KOPT-K1 (cell line): Measurements from ENCODE around the gene ANKRD34A.

ENCODE experiments used
- H3K27ac ChIP-seq: fragments of 200-600 bp; sonication (generic); 2 replicates; pipeline ENCODE4 v1.5.1; 2016; ENCODE audit warnings: antibody characterized with exemption, mild to moderate bottlenecking, low read depth, low read length; ENCODE audit not compliant: poor library complexity, severe bottlenecking
- H3K36me3 ChIP-seq: fragments of 200-600 bp; sonication (generic); 2 replicates; pipeline ENCODE4 v1.5.1; 2017; ENCODE audit warnings: antibody characterized with exemption, mild to moderate bottlenecking, low read length, moderate library complexity; ENCODE audit not compliant: insufficient read depth
- H3K9me3 ChIP-seq: fragments of 200-600 bp; sonication (generic); 2 replicates; pipeline ENCODE4 v1.5.1; 2017; ENCODE audit warnings: antibody characterized with exemption, low read length, mild to moderate bottlenecking; ENCODE audit not compliant: insufficient read depth, poor library complexity, severe bottlenecking

ANKRD34A gene

GRCh38 chr1:145982010-145982723, 17.8 kb upstream of the ANKRD34A start:
- no peaks in the 10 kb centered on the region for H3K36me3 ChIP-seq
- no peak overlapping the region for H3K27ac ChIP-seq
- H3K9me3 ChIP-seq: no peaks in the 10 kb centered on the region

GRCh38 chr1:145980457-145980994, 16.2 kb upstream of the ANKRD34A start:
- Histone ChIP-seq H3K36me3 (no peaks in the 10 kb centered on the region), H3K9me3 (no peaks in the 10 kb centered on the region), H3K27ac (peak overlapping the region; percentile 72)

GRCh38 chr1:145979746-145980456, 15.5 kb upstream of the ANKRD34A start:
- Histone ChIP-seq H3K27ac (peak overlapping the region; percentile 72), H3K36me3 (no peaks in the 10 kb centered on the region), H3K9me3 (no peaks in the 10 kb centered on the region)

- no peaks in the 10 kb centered on the region for H3K36me3 ChIP-seq
Measured at GRCh38 chr1:145978854-145979745, 14.7 kb upstream of the ANKRD34A start.

GRCh38 chr1:145978471-145978853, 14.1 kb upstream of the ANKRD34A start:
- Histone ChIP-seq H3K36me3 (no peaks in the 10 kb centered on the region), H3K27ac (peak overlapping the region; percentile 72), H3K9me3 (no peaks in the 10 kb centered on the region)

More at GRCh38 chr1:145978854-145979745, 14.7 kb upstream of the ANKRD34A start:
- H3K9me3 ChIP-seq: no peaks in the 10 kb centered on the region
- peak overlapping the region; percentile 72 for H3K27ac ChIP-seq

- Histone ChIP-seq H3K9me3 (no peaks in the 10 kb centered on the region), H3K27ac (peak overlapping the region; percentile 72), H3K36me3 (no peaks in the 10 kb centered on the region)
Measured at GRCh38 chr1:145977486-145978470, 13.4 kb upstream of the ANKRD34A start.

DNA sequence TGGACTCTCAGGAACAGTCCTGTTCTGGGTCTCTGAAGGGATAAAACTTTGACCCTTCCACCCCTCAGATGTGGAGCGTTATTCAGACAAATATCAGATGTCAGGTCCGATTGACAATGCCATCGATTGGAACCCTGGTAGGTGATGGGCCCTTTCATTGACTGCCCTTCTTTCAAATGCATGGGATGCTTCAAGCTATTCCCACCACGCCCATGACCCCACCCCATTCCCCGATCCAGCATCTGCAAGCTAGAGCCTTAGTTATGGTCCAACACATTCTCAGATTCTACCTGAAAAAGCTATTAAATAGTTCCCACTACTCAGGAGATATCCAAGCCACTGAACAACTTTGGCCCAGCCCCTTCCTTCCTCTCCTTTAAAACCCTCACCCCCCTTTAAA, 12.6 kb upstream of the ANKRD34A start:
- Histone ChIP-seq H3K9me3 (no peaks in the 10 kb centered on the region), H3K36me3 (no peaks in the 10 kb centered on the region), H3K27ac (peak overlapping the region; percentile 72)

GRCh38 chr1:145975216-145975615, 10.8 kb upstream of the ANKRD34A start:
- Histone ChIP-seq H3K9me3 (no peaks in the 10 kb centered on the region), H3K27ac (no peak overlapping the region)

GRCh38 chr1:145974721-145975120, 10.3 kb upstream of the ANKRD34A start:
- no peaks in the 10 kb centered on the region for H3K36me3 ChIP-seq
- H3K9me3 ChIP-seq: no peaks in the 10 kb centered on the region
- no peak overlapping the region for H3K27ac ChIP-seq

More at GRCh38 chr1:145975216-145975615, 10.8 kb upstream of the ANKRD34A start:
- H3K36me3 ChIP-seq: no peaks in the 10 kb centered on the region

- Histone ChIP-seq H3K9me3 (peaks cover 3% of the 10 kb centered on the region), H3K27ac (no peak overlapping the region), H3K36me3 (no peaks in the 10 kb centered on the region)
Measured at GRCh38 chr1:145972580-145972979, 8.2 kb upstream of the ANKRD34A start.

DNA sequence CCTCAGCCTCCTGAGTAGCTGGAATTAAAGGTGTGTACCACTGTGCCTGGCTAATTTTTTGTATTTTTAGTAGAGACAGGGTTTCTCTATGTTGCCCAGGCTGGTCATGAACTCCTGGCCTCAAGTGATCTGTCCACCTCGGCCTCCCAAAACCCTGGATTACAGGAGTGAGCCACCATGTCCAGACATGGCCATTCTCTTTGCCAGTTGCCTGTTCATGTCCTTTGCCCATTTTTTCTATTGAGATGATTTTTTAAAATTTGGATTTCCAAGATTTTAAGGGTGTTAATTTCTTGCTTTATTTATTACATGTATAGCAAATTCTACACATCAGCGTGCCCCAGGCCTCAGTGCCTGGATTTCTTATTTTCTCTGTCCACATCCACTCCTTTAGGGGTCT, 2.9 kb upstream of the ANKRD34A start:
- Histone ChIP-seq H3K36me3 (no peaks in the 10 kb centered on the region), H3K9me3 (peaks cover 12% of the 10 kb centered on the region), H3K27ac (no peak overlapping the region)

DNA sequence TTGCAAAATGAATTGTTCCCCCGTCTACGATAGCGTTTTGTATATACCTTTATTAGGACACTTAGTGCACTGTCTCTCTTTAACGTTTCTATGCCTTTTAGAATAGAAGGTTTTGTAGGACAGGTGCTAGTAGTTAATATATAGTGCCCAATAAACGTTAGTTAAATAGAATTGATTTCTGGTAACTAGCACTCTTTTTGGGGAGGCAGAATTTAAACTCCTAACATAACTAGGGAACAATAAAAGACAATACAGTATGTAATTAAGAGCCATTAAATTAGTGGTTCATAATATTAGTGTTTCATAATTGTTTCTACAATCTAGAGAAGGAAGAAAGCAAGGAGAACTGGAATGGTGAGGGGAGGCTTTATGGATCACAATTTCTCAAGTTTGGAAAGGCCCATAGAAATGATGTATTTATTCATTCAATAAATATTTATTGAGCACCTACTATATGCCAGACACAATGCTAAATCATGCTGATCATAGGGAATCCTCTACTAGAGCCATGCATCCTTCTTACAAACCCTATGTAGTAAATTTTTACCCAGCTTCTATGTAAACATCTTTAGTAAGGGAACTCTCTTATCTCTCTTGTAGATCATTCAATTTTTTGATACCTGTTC, 857 bp upstream of the ANKRD34A start:
- peaks cover 12% of the 10 kb centered on the region for H3K9me3 ChIP-seq
- H3K27ac ChIP-seq: peak overlapping the region; percentile 65
- H3K36me3 ChIP-seq: no peaks in the 10 kb centered on the region

GRCh38 chr1:145963265-145964019, 933 bp downstream of the ANKRD34A start:
- Histone ChIP-seq H3K27ac (peak overlapping the region; percentile 65), H3K36me3 (no peaks in the 10 kb centered on the region), H3K9me3 (peaks cover 12% of the 10 kb centered on the region)
